BE2C (cell line): ENCODE results near the gene MYH13.
A peak's percentile ranks its signal among the peaks of the same experiment; 100 is the strongest.

Experiments
- DNase-seq: peaks from one replicate; pipeline ENCODE4 v3.0.0-alpha.2; 2020
- H3K27me3 ChIP-seq: fragments of 250-450 bp; sonication (Bioruptor Pico); 2 replicates; pipeline ENCODE4 v1.5.1; 2020; ENCODE audit warnings: mild to moderate bottlenecking
- H3K36me3 ChIP-seq: fragments of 250-450 bp; sonication (Bioruptor Pico); 2 replicates; pipeline ENCODE4 v1.5.1; 2020; ENCODE audit warnings: mild to moderate bottlenecking
- H3K4me1 ChIP-seq: fragments of 250-450 bp; sonication (Bioruptor Pico); 2 replicates; pipeline ENCODE4 v1.5.1; 2020
- H3K4me3 ChIP-seq: 2 replicates; pipeline ENCODE4 v1.5.1; 2011; ENCODE audit warnings: low read depth, low read length
- H3K9me3 ChIP-seq: fragments of 250-450 bp; sonication (Bioruptor Pico); 2 replicates; pipeline ENCODE4 v1.5.1; 2020
- TF ChIP-seq, protein P1 (sequence below): IDR thresholded peaks from 2 replicates; pipeline ENCODE4 v1.5.1; 2012; ENCODE audit warnings: mild to moderate bottlenecking, low read depth, low read length

MYH13 gene

DNA sequence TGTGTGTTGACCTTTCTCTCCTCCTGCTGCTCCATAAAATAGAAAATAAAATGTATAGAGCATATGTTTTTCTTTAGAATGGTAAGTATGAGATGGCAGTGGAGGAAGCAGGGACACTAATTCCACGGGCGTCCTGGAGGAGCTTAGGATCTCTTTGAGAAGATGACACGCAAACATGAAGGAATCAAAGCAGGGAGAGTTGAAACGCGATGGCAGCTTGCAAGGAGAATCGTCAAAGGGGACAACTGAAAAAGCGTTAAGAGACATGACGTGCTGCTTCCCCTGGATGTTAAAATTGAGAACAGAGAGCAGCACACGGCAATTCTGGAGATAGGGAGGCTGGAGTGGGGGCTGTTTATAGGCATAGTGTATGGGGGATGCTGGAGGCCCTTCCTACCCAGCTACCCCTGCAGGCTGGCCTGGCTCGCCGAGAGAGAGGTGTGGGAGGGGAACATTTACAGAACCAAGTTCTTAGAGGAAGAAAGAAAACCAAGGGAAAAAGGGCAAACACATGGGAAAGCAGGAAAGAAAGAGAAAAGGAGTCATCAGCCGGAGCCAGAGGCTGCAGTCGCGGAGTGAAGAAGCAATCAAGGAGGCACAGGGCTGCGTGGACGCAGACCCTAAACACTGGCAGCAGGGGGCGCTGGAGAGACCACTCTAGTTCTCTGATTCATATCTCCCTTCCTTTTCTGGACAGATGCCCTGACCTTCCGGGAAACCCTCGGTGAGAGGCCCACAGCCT, 55.8 kb downstream of the MYH13 start:
- peak; percentile 10 for DNase-seq
- no peak overlapping the region for H3K4me3 ChIP-seq
- H3K9me3 ChIP-seq = no peaks in the 10 kb centered on the region
- no peaks in the 10 kb centered on the region for H3K27me3 ChIP-seq
- H3K36me3 ChIP-seq = no peaks in the 10 kb centered on the region
- TF ChIP-seq, protein P1, sequence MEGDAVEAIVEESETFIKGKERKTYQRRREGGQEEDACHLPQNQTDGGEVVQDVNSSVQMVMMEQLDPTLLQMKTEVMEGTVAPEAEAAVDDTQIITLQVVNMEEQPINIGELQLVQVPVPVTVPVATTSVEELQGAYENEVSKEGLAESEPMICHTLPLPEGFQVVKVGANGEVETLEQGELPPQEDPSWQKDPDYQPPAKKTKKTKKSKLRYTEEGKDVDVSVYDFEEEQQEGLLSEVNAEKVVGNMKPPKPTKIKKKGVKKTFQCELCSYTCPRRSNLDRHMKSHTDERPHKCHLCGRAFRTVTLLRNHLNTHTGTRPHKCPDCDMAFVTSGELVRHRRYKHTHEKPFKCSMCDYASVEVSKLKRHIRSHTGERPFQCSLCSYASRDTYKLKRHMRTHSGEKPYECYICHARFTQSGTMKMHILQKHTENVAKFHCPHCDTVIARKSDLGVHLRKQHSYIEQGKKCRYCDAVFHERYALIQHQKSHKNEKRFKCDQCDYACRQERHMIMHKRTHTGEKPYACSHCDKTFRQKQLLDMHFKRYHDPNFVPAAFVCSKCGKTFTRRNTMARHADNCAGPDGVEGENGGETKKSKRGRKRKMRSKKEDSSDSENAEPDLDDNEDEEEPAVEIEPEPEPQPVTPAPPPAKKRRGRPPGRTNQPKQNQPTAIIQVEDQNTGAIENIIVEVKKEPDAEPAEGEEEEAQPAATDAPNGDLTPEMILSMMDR = peak; percentile 22; the same call in 1 of the 2 replicates
- no peaks in the 10 kb centered on the region for H3K4me1 ChIP-seq

DNA sequence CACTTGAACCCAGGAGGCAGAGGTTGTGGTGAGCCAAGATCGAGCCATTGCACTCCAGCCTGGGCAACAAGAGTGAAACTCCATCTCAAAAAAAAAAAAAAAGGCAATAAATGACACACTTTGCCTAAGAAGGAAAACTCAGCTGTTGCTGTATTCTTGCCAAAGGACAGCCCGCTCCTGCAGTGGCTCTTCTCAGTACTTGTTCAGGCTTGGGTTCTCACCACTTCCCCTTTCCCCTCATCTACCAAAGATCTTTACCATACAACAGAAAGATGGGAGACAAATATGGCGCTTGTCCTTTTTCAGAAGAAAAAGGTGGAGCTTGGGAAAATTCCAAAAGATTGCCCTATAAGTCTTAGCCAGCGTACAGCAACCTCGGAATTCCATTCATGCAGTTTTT, 58.5 kb downstream of the MYH13 start:
- H3K9me3 ChIP-seq = no peaks in the 10 kb centered on the region
- H3K36me3 ChIP-seq = no peaks in the 10 kb centered on the region
- no peaks in the 10 kb centered on the region for H3K27me3 ChIP-seq
- TF ChIP-seq, protein P1 = no peak
- DNase-seq = no peak
- no peaks in the 10 kb centered on the region for H3K4me1 ChIP-seq
- no peak overlapping the region for H3K4me3 ChIP-seq

DNA sequence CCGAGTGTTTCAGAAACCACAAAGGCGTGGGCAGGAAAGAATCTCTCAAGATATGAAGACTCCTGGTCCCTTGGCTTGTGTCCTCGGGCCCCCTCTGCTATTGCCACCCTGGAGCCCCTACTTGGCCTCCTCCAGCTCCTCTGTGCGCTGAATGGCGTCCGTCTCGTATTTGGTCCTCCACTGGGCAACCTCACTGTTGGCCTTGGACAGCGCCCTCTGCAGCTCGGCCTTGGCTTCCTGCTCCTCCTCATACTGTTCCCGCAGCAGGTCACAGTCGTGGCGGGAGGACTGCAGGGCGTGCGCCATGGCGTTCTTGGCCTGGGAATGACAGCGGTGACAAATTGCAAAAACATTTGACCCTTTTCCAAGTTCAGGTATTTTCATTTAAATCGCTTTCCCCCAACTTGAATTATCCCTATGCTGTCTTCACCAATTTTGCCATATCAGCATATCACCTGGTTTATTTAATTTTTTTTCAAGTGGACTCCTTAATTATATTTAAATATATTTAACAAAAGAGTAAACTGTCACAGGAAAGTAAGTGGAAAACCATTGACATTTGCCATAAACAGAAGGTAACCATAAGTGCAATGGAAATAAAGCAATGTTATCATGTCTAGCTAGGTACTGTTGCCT, 59.7 kb downstream of the MYH13 start:
- no peaks in the 10 kb centered on the region for H3K36me3 ChIP-seq
- no peaks in the 10 kb centered on the region for H3K27me3 ChIP-seq
- no peaks in the 10 kb centered on the region for H3K4me1 ChIP-seq
- no peaks in the 10 kb centered on the region for H3K9me3 ChIP-seq
- TF ChIP-seq, protein P1 = no peak
- no peak for DNase-seq
- H3K4me3 ChIP-seq = no peak overlapping the region

DNA sequence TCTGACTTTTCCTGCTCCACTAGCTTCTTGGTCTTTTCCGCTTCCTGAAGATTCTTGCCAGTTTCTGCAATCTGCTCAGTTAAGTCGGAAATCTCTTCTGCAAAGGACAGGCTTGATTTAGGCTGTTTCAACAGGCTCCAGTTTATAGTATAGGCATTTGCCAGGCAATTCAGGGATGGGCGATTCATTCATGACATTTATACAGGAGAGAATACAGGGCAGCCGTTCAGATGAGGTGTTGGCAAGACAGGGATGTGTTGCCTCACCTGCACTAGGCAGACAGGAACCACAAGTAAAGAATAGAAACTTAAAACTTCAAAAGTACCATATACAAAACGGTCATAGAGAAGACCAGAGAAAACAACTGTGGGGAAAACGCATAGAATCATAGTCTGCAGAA, 61.7 kb downstream of the MYH13 start:
- no peaks in the 10 kb centered on the region for H3K36me3 ChIP-seq
- no peak for DNase-seq

DNA sequence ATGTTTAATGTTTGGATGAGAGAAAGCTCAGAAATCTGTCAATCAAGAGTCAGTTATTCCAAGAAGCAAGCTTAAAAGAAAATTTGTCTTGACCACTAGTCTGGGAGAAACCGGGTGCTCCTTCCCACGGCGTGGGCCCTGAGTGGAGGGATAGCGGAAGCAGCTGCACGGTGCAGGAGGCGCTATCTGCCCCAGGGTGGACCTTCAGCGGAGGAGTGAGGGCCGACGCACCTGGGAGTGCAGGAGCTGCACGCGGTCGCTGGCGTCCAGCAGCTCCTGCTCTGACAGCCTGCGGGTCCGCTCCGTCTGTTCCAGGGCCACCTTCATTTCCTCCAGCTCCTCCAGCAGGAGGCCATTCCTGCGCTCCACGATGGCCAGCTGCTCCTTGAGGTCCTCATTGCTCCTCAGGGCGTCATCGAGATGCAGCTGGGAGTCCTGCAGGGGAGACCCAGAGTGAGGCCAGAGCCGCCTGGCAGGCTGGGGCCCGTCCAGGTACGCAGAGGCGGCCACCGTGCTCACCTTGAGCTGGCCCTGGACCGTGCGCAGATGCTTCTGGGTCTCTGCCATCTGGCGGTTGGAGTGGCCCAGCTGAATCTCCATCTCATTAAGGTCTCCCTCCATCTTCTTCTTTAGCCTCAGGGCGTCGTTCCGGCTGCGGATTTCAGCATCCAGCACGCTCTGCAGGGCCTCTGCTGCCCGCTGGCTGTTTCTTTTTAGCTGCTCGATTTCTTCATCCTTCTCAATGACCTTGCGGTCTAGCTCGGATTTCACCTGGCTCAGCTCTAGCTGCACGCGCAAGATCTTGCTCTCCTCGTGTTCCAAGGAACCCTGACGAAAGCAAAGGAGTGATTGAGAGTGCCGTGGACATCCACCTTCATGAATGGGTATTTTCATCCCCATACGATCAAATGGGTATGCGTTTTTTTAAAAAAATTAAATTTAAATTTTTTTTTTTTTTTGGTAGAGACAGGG, 63.5 kb downstream of the MYH13 start:
- Histone ChIP-seq H3K4me3 (no peak overlapping the region), H3K36me3 (no peaks in the 10 kb centered on the region), H3K27me3 (no peaks in the 10 kb centered on the region), H3K9me3 (no peaks in the 10 kb centered on the region), H3K4me1 (no peaks in the 10 kb centered on the region)
- DNase-seq = no peak
- TF ChIP-seq, protein P1 = no peak

More for the DNA sequence above, 61.7 kb downstream of the MYH13 start:
- no peaks in the 10 kb centered on the region for H3K9me3 ChIP-seq
- H3K27me3 ChIP-seq = no peaks in the 10 kb centered on the region
- TF ChIP-seq, protein P1 = no peak
- H3K4me3 ChIP-seq = no peak overlapping the region
- H3K4me1 ChIP-seq = no peaks in the 10 kb centered on the region
